ENCODE results near the gene ARHGAP45. TPM values are rescaled to one million over a fixed set of nuclear protein-coding genes. Genes with fewer than 3 reads are reported as not detected.

ARHGAP45 gene, protein sequence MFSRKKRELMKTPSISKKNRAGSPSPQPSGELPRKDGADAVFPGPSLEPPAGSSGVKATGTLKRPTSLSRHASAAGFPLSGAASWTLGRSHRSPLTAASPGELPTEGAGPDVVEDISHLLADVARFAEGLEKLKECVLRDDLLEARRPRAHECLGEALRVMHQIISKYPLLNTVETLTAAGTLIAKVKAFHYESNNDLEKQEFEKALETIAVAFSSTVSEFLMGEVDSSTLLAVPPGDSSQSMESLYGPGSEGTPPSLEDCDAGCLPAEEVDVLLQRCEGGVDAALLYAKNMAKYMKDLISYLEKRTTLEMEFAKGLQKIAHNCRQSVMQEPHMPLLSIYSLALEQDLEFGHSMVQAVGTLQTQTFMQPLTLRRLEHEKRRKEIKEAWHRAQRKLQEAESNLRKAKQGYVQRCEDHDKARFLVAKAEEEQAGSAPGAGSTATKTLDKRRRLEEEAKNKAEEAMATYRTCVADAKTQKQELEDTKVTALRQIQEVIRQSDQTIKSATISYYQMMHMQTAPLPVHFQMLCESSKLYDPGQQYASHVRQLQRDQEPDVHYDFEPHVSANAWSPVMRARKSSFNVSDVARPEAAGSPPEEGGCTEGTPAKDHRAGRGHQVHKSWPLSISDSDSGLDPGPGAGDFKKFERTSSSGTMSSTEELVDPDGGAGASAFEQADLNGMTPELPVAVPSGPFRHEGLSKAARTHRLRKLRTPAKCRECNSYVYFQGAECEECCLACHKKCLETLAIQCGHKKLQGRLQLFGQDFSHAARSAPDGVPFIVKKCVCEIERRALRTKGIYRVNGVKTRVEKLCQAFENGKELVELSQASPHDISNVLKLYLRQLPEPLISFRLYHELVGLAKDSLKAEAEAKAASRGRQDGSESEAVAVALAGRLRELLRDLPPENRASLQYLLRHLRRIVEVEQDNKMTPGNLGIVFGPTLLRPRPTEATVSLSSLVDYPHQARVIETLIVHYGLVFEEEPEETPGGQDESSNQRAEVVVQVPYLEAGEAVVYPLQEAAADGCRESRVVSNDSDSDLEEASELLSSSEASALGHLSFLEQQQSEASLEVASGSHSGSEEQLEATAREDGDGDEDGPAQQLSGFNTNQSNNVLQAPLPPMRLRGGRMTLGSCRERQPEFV
- 0.93 to 2.5 TPM (median 2.2 TPM) in 5 replicates for total RNA-seq (2022; extraction: Qiagen RNA extraction; ENCODE audit: low read depth)

GRCh38 chr19:1066748-1067340, at the start of gene ARHGAP45:
Gene ARHGAP45, plus strand, starts transcription at chr19:1067167. Its CDS starts 239 bp downstream, at chr19:1067406.

GRCh38 chr19:1020868-1021425, 46.0 kb upstream of the ARHGAP45 start, which contains the start of gene TMEM259:
Gene TMEM259, minus strand, starts transcription at chr19:1021123. Its CDS starts 127 bp downstream, at chr19:1020996.

DNA sequence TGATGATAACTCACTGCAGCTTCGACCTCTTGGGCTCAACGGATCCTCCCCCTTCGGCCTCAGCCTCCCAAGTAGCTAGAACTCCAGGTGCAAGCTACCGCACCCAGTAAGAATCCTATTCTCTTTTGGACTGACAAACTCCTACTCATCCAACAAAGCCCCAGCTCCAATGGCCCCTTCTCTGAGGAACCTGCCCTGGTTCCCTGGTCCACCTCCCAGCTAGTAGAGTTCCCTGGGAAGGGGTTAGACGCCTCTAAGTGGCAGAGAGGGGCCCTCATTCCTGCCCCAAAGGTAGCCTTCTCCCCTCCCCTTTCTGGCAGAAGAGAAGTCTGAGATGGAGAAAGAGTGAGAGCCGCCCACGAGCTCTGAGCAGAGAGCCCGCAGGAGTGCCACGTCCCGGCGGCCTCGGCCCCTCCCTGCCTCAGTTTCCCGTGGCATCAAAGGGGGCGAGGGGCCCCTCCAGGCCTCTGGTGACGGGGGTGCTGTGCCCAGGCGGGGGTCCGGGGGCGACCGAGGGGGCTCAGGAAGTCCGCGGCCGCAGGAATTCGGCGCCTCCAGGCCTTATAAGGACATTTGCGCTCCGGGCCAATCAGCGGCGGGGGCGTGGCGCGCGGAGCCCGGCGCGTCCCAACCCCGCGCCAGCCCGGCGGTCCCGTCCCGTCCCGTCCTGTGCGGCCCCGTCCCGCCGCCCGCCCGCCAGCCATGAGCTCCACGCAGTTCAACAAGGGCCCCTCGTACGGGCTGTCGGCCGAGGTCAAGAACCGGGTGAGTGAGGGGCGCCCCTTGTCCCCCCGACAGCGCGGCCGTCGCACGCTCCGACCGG, 40.8 kb upstream of the ARHGAP45 start, which contains the start of gene CNN2:
CNN2 (plus strand) TSS at position 649 of the 823 bp plus-strand sequence; CDS start at position 703, 54 bp downstream.

DNA sequence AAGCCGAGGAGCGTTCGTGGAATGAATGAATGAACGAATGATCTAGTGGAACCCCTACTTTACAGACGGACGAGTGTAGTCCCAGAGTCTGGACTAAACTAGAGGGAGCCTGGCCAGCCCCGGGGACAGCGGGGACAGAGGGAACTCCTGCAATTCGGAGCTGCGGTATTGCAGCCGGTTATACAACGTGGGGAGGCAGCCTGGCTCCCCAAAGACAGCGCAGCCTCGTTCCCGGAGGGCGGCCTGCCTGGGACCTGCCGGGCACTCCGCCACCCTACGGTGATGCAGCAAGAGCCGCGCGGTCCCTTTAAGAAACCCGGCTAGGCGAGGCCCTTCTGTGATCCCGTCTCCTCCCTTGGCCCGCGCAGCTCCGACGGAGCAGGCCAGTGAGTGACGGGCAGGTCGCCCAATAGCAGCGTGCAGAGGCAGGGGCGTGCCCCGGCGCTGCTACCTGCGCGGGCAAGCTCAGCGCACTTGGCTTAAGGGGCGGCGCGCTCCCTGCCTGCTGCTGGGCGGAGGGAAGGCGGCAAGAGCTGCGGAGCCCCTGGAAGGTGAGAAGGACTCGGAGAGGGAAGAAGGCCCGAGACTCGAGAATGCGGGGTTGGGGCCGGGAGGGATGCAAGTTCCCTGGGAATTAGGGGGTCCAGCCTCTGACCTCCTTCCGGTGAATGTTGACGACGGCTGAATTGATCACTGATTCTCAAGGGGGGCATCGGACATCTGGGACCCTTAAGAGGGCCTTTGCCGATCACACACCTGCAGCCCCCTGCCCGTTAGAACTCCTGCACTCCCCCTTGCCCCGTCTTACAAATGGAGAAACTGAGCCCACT, 27.1 kb upstream of the ARHGAP45 start, which contains the start of gene ABCA7:
ABCA7 (plus strand) TSS at position 462 of the 830 bp plus-strand sequence. CDS start 1,255 bp downstream, outside the sequence.

GRCh38 chr19:1094978-1095701, 28.2 kb downstream of the ARHGAP45 start, which contains the start of gene POLR2E:
Gene POLR2E, minus strand, starts transcription at chr19:1095375. Its CDS starts 60 bp downstream, at chr19:1095315.

GRCh38 chr19:1103708-1104310, 36.8 kb downstream of the ARHGAP45 start, which contains the start of gene GPX4:
Gene GPX4, plus strand, starts transcription at chr19:1103994. Its CDS starts 50 bp downstream, at chr19:1104044.

Other genes with a start within 250 kb of the ARHGAP45 start
- gene PLPPR3, start 245.2 kb upstream of the ARHGAP45 start, total RNA-seq (2022; extraction: Qiagen RNA extraction; ENCODE audit: low read depth) = 2.8 to 5.5 TPM (median 4.3 TPM) in 5 replicates
- 0.14 to 0.53 TPM (median 0.28 TPM) in 4 of 5 replicates, not detected in the other for gene AZU1, start 239.3 kb upstream of the ARHGAP45 start, total RNA-seq (2022; extraction: Qiagen RNA extraction; ENCODE audit: low read depth)
- gene PRTN3, start 226.2 kb upstream of the ARHGAP45 start, total RNA-seq (2022; extraction: Qiagen RNA extraction; ENCODE audit: low read depth) = 0.26 to 0.50 TPM (median 0.34 TPM) in 4 of 5 replicates, not detected in the other
- gene ELANE, start 214.9 kb upstream of the ARHGAP45 start, total RNA-seq (2022; extraction: Qiagen RNA extraction; ENCODE audit: low read depth) = 0.09 TPM in 1 of 5 replicates, not detected in the others
- gene CFD, start 207.5 kb upstream of the ARHGAP45 start, total RNA-seq (2022; extraction: Qiagen RNA extraction; ENCODE audit: low read depth) = 9.2 to 23.6 TPM (median 21.2 TPM) in 5 replicates
- gene MED16, start 174.0 kb upstream of the ARHGAP45 start, total RNA-seq (2022; extraction: Qiagen RNA extraction; ENCODE audit: low read depth) = 10.6 to 21.5 TPM (median 17.4 TPM) in 5 replicates
- not detected in 5 replicates for gene RNU6-9, start 173.7 kb upstream of the ARHGAP45 start, total RNA-seq (2022; extraction: Qiagen RNA extraction; ENCODE audit: low read depth)
- 26.2 to 43.3 TPM (median 39.5 TPM) in 5 replicates for gene R3HDM4, start 153.9 kb upstream of the ARHGAP45 start, total RNA-seq (2022; extraction: Qiagen RNA extraction; ENCODE audit: low read depth)
- 0.23 to 0.88 TPM (median 0.29 TPM) in 5 replicates for gene KISS1R, start 149.8 kb upstream of the ARHGAP45 start, total RNA-seq (2022; extraction: Qiagen RNA extraction; ENCODE audit: low read depth)
- 4.0 to 5.9 TPM (median 5.5 TPM) in 5 replicates for gene ARID3A, start 141.1 kb upstream of the ARHGAP45 start, total RNA-seq (2022; extraction: Qiagen RNA extraction; ENCODE audit: low read depth)
- 44.5 to 73.6 TPM (median 71.9 TPM) in 5 replicates for gene WDR18, start 82.8 kb upstream of the ARHGAP45 start, total RNA-seq (2022; extraction: Qiagen RNA extraction; ENCODE audit: low read depth)
- gene GRIN3B, start 66.7 kb upstream of the ARHGAP45 start, total RNA-seq (2022; extraction: Qiagen RNA extraction; ENCODE audit: low read depth) = 1.5 to 3.3 TPM (median 2.7 TPM) in 5 replicates
- gene TMEM259, start 46.0 kb upstream of the ARHGAP45 start, total RNA-seq (2022; extraction: Qiagen RNA extraction; ENCODE audit: low read depth) = 64.2 to 118 TPM (median 113 TPM) in 5 replicates
- not detected in 5 replicates for gene RNU6-2, start 45.6 kb upstream of the ARHGAP45 start, total RNA-seq (2022; extraction: Qiagen RNA extraction; ENCODE audit: low read depth)
- 47.8 to 55.7 TPM (median 50.2 TPM) in 5 replicates for gene CNN2, start 40.6 kb upstream of the ARHGAP45 start, total RNA-seq (2022; extraction: Qiagen RNA extraction; ENCODE audit: low read depth)
- 4.0 to 10.7 TPM (median 9.8 TPM) in 5 replicates for gene ABCA7, start 27.1 kb upstream of the ARHGAP45 start, total RNA-seq (2022; extraction: Qiagen RNA extraction; ENCODE audit: low read depth)
- gene POLR2E, start 28.2 kb downstream of the ARHGAP45 start, total RNA-seq (2022; extraction: Qiagen RNA extraction; ENCODE audit: low read depth) = 201 to 251 TPM (median 240 TPM) in 5 replicates
- gene GPX4, start 36.8 kb downstream of the ARHGAP45 start, total RNA-seq (2022; extraction: Qiagen RNA extraction; ENCODE audit: low read depth) = 417 to 514 TPM (median 483 TPM) in 5 replicates
- gene SBNO2, start 107.1 kb downstream of the ARHGAP45 start, total RNA-seq (2022; extraction: Qiagen RNA extraction; ENCODE audit: low read depth) = 27.5 to 47.3 TPM (median 43.9 TPM) in 5 replicates
- 29.9 to 41.2 TPM (median 38.4 TPM) in 5 replicates for gene STK11, start 138.6 kb downstream of the ARHGAP45 start, total RNA-seq (2022; extraction: Qiagen RNA extraction; ENCODE audit: low read depth)
- gene CBARP, start 170.8 kb downstream of the ARHGAP45 start, total RNA-seq (2022; extraction: Qiagen RNA extraction; ENCODE audit: low read depth) = 2.5 to 5.5 TPM (median 3.9 TPM) in 5 replicates
- 84.2 to 179 TPM (median 170 TPM) in 5 replicates for gene ATP5F1D, start 174.6 kb downstream of the ARHGAP45 start, total RNA-seq (2022; extraction: Qiagen RNA extraction; ENCODE audit: low read depth)
- gene MIDN, start 181.4 kb downstream of the ARHGAP45 start, total RNA-seq (2022; extraction: Qiagen RNA extraction; ENCODE audit: low read depth) = 37.1 to 48.7 TPM (median 42.2 TPM) in 5 replicates
- gene CIRBP, start 202.2 kb downstream of the ARHGAP45 start, total RNA-seq (2022; extraction: Qiagen RNA extraction; ENCODE audit: low read depth) = 89.7 to 185 TPM (median 104 TPM) in 5 replicates
- gene FAM174C, start 208.4 kb downstream of the ARHGAP45 start, total RNA-seq (2022; extraction: Qiagen RNA extraction; ENCODE audit: low read depth) = 49.3 to 93.2 TPM (median 86.5 TPM) in 5 replicates
- gene EFNA2, start 218.7 kb downstream of the ARHGAP45 start, total RNA-seq (2022; extraction: Qiagen RNA extraction; ENCODE audit: low read depth) = 0.95 to 2.7 TPM (median 1.9 TPM) in 5 replicates